ENCODE results near the gene MAGI2.
"Not testable (repeated sequence)": the region's sequence is repeated elsewhere in the genome, so short reads cannot be mapped to it uniquely, and the experiment has no call there.

Gene MAGI2

GRCh38 chr7:78383096-78383880, 1070.2 kb downstream of the MAGI2 start:
- DNase-seq: no peak

- DNase-seq: no peak
Observed at GRCh38 chr7:78379148-78379547, 1074.3 kb downstream of the MAGI2 start.

GRCh38 chr7:78377532-78377931, 1075.9 kb downstream of the MAGI2 start:
- DNase-seq: no peak

GRCh38 chr7:78370936-78371335, 1082.5 kb downstream of the MAGI2 start:
- DNase-seq: no peak

GRCh38 chr7:78368771-78369170, 1084.7 kb downstream of the MAGI2 start:
- no peak for DNase-seq

- DNase-seq: no peak
Observed at GRCh38 chr7:78367280-78367773, 1086.1 kb downstream of the MAGI2 start.

- no peak for DNase-seq
Observed at GRCh38 chr7:78363866-78364265, 1089.6 kb downstream of the MAGI2 start.

GRCh38 chr7:78359836-78360235, 1093.6 kb downstream of the MAGI2 start:
- no peak for DNase-seq

GRCh38 chr7:78357709-78358108, 1095.8 kb downstream of the MAGI2 start:
- DNase-seq: no peak

GRCh38 chr7:78355834-78356233, 1097.6 kb downstream of the MAGI2 start:
- DNase-seq: no peak

GRCh38 chr7:78350926-78351325, 1102.5 kb downstream of the MAGI2 start:
- no peak for DNase-seq

GRCh38 chr7:78350391-78350790, 1103.1 kb downstream of the MAGI2 start:
- no peak for DNase-seq

- DNase-seq: no peak
Observed at GRCh38 chr7:78346827-78347226, 1106.6 kb downstream of the MAGI2 start.

GRCh38 chr7:78345979-78346378, 1107.5 kb downstream of the MAGI2 start:
- no peak for DNase-seq

GRCh38 chr7:78345293-78345911, 1108.1 kb downstream of the MAGI2 start:
- no peak for DNase-seq

- DNase-seq: no peak
Observed at GRCh38 chr7:78334426-78334825, 1119.0 kb downstream of the MAGI2 start.

GRCh38 chr7:78333530-78334425, 1119.7 kb downstream of the MAGI2 start:
- DNase-seq: no peak

- DNase-seq: no peak
Observed at GRCh38 chr7:78329001-78329655, 1124.3 kb downstream of the MAGI2 start.

GRCh38 chr7:78327718-78328117, 1125.7 kb downstream of the MAGI2 start:
- DNase-seq: no peak

- DNase-seq: peak; percentile 51
Observed at GRCh38 chr7:78326876-78327275, 1126.6 kb downstream of the MAGI2 start.

- no peak for DNase-seq
Observed at GRCh38 chr7:78326189-78326588, 1127.3 kb downstream of the MAGI2 start.

GRCh38 chr7:78323118-78323517, 1130.3 kb downstream of the MAGI2 start:
- DNase-seq: no peak

- DNase-seq: not testable (repeated sequence)
Observed at GRCh38 chr7:78322231-78322630, 1131.2 kb downstream of the MAGI2 start.

Measured in left hindlimb (tissue), 1 donor.